ENCODE results near the gene NUAK1.

- TF ChIP-seq CTCF (conservative IDR thresholded peaks at IDR 0.05; ENCODE audit: low read length) (no peak), EZH2phosphoT487 (IDR thresholded peaks at IDR 0.05; ENCODE audit: borderline replicate concordance, low read depth, low read length) (no peak)
Measured at GRCh38 chr12:106157802-106158201, 19.0 kb upstream of the NUAK1 start.
